Mucosa of rectum (tissue), 2 donors: ENCODE results near the gene USP40.

Experiments used
- H3K27ac ChIP-seq, 2 donors: one replicate each; pipeline ENCODE4 v1.7.0; 2013; ENCODE audit warnings: inconsistent platforms in 2 of 2, low read depth in 2 of 2, low read length in 2 of 2
- H3K27me3 ChIP-seq, 2 donors: one replicate each; pipeline ENCODE4 v1.7.0; 2013; ENCODE audit warnings: low read length in 2 of 2; ENCODE audit not compliant: control insufficient read depth in 2 of 2, insufficient read depth in 2 of 2
- H3K36me3 ChIP-seq, 2 donors: one replicate each; pipeline ENCODE4 v1.7.0; 2013; ENCODE audit warnings: low read length in 2 of 2; ENCODE audit not compliant: control insufficient read depth in 2 of 2, insufficient read depth in 2 of 2
- H3K4me1 ChIP-seq, 2 donors: one replicate each; pipeline ENCODE4 v1.7.0; 2013; ENCODE audit warnings: low read length in 2 of 2, mild to moderate bottlenecking in 1 of 2; ENCODE audit not compliant: control insufficient read depth in 2 of 2, insufficient read depth in 2 of 2
- H3K4me3 ChIP-seq, 2 donors: one replicate each; pipeline ENCODE4 v1.7.0; 2013; ENCODE audit warnings: low read length in 2 of 2
- H3K9ac ChIP-seq, 2 donors: one replicate each; pipeline ENCODE4 v1.7.0; 2013; ENCODE audit warnings: low read length in 2 of 2, low read depth in 1 of 2, mild to moderate bottlenecking in 1 of 2
- H3K9me3 ChIP-seq, 2 donors: one replicate each; pipeline ENCODE4 v1.7.0; 2013; ENCODE audit warnings: low read length in 2 of 2; ENCODE audit not compliant: control insufficient read depth in 2 of 2
- donor health status: healthy.
- donor health status: Normal muscosa, but diverticular disease.

USP40 gene

GRCh38 chr2:233477548-233478433, 88.8 kb downstream of the USP40 start:
- peaks cover 29 to 31% of the 10 kb centered on the region in 2 donors for H3K36me3 ChIP-seq
- no peaks in the 10 kb centered on the region for H3K27me3 ChIP-seq
- no peaks in the 10 kb centered on the region for H3K4me1 ChIP-seq
- H3K9me3 ChIP-seq, result no peaks in the 10 kb centered on the region
- H3K4me3 ChIP-seq, result no peak overlapping the region
- no peak overlapping the region for H3K9ac ChIP-seq
- H3K27ac ChIP-seq, result no peak overlapping the region

DNA sequence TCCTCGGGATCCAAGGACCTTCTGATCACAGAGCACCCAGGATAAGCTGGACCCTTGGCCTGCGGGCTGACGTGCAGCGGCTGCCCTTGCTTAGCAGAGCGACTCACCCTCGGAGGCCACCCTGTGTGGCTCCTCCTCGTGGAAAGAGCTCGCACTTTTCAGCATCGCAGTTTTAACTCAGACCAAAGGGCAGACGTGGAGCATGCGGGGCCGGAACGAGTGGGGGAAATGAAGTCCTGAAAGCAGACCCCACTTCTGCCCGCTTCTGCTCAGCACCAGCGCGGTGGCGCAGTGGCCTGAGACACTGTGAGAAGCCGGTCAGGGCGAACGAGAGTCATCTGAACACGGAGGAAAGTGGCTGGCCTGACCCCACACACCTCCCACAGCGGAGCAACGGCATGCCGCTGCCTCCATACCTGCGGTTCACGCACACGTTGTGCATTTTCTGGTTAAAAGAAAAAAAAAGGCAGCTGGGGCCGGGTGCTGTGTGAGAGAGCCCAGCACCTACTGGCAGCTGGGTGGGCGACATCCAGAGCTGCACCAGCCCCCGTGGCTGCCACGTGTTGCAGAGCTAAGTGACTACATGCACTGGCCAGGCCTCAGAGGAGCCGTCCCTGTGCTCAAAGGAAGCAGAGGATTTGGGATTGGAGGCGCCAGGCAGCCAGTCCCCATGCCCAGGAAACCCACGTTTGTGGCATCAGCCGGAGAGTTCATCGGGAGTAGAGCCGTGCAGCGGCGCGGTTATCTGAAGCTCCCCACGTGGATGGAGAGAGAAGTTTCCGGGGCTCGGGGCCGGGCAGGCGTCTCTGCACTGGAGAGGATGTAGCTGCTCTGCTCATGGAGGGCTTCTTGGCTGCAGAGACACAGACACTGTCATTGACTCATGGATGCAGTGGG, 89.7 kb downstream of the USP40 start:
- no peak overlapping the region for H3K27ac ChIP-seq
- H3K27me3 ChIP-seq, result no peaks in the 10 kb centered on the region
- H3K9me3 ChIP-seq, result no peaks in the 10 kb centered on the region
- H3K4me3 ChIP-seq, result no peak overlapping the region
- no peak overlapping the region for H3K9ac ChIP-seq
- no peaks in the 10 kb centered on the region for H3K4me1 ChIP-seq
- peaks cover 24 to 33% of the 10 kb centered on the region in 2 donors for H3K36me3 ChIP-seq

DNA sequence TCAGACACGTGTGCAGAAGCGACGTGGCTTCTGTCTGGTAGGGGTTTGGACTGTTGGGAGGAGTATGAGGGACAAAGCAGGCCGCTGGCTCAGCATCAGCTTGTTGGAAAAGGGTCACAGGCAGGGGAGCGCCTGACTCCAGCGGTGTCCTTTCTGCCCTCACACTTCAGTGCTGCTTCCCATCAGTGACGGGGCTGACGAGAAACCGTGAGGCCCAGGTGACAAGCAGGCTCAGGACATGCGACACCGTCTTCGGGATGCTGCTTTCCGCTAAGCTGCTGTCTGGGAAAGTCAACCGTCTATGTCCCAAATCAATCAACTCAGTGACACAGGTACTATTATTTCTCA, 90.5 kb downstream of the USP40 start:
- H3K27ac ChIP-seq, result no peak overlapping the region
- no peak overlapping the region for H3K4me3 ChIP-seq
- H3K27me3 ChIP-seq, result no peaks in the 10 kb centered on the region
- H3K9ac ChIP-seq, result no peak overlapping the region
- H3K36me3 ChIP-seq, result peaks cover 20 to 34% of the 10 kb centered on the region in 2 donors
- H3K4me1 ChIP-seq, result no peaks in the 10 kb centered on the region
- no peaks in the 10 kb centered on the region for H3K9me3 ChIP-seq

- Histone ChIP-seq H3K9ac (no peak overlapping the region), H3K27me3 (no peaks in the 10 kb centered on the region), H3K4me1 (no peaks in the 10 kb centered on the region), H3K36me3 (peaks cover 30 to 48% of the 10 kb centered on the region in 2 donors), H3K4me3 (no peak overlapping the region), H3K9me3 (no peaks in the 10 kb centered on the region), H3K27ac (peak overlapping the region; percentile 56)
Measured at GRCh38 chr2:233474308-233475160, 92.0 kb downstream of the USP40 start.

DNA sequence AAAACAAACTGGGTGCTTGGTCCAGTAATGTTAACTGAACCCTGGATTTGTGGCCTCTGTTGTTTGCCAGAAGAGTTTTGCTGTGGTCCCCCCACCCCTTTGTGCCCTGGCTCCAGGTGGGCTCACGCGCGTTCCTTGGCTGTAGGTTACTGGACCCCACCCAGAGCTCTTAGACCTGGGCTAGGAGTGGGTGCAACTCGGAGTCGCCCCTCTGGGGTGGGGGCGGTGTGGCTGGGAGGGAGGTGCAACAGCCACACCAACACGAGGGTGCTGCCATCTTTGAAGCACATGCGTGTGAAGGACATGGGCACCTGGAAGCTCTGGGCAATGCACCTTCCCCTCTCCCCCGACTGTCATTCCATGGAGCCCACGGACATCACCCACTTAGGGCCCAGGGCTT, 92.7 kb downstream of the USP40 start:
- Histone ChIP-seq H3K4me3 (no peak overlapping the region), H3K27ac (peak overlapping the region in 1 of 2 donors; percentile 56), H3K27me3 (no peaks in the 10 kb centered on the region), H3K9ac (no peak overlapping the region), H3K9me3 (no peaks in the 10 kb centered on the region), H3K4me1 (no peaks in the 10 kb centered on the region), H3K36me3 (peaks cover 37 to 52% of the 10 kb centered on the region in 2 donors)

DNA sequence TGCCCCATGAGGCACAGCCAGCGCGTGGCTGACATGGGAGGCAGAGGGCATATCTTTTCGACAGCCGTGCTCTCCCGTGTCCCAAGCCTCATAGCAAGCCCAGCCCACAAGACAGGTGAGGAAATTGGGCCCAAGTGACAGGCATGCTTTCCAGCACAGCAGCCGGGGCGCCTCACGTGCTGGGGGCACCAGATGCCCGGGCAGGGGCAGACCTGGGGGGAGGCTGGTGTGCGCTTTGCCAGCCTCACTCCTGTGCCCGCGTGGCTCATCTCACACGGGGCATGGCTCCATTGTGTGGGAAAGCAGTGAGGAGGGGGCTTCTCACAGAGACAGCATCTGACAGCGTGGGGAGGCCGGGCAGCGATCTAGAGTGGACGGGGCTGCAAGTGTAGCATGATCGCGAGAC, 93.2 kb downstream of the USP40 start:
- Histone ChIP-seq H3K4me1 (no peaks in the 10 kb centered on the region), H3K27ac (no peak overlapping the region), H3K27me3 (no peaks in the 10 kb centered on the region), H3K9me3 (no peaks in the 10 kb centered on the region), H3K9ac (no peak overlapping the region), H3K4me3 (no peak overlapping the region), H3K36me3 (peaks cover 42 to 52% of the 10 kb centered on the region in 2 donors)

- no peak overlapping the region for H3K27ac ChIP-seq
- peaks cover 49 to 60% of the 10 kb centered on the region in 2 donors for H3K36me3 ChIP-seq
- H3K9me3 ChIP-seq, result no peaks in the 10 kb centered on the region
- no peak overlapping the region for H3K4me3 ChIP-seq
- H3K4me1 ChIP-seq, result no peaks in the 10 kb centered on the region
- no peak overlapping the region for H3K9ac ChIP-seq
- no peaks in the 10 kb centered on the region for H3K27me3 ChIP-seq
Measured at GRCh38 chr2:233471291-233472035, 95.1 kb downstream of the USP40 start.

GRCh38 chr2:233470839-233471238, 95.7 kb downstream of the USP40 start:
- no peaks in the 10 kb centered on the region for H3K9me3 ChIP-seq
- H3K4me1 ChIP-seq, result no peaks in the 10 kb centered on the region
- H3K4me3 ChIP-seq, result no peak overlapping the region
- no peak overlapping the region for H3K9ac ChIP-seq
- peaks cover 45 to 62% of the 10 kb centered on the region in 2 donors for H3K36me3 ChIP-seq
- H3K27ac ChIP-seq, result peak overlapping the region in 1 of 2 donors; percentile 49
- H3K27me3 ChIP-seq, result no peaks in the 10 kb centered on the region

GRCh38 chr2:233470011-233470687, 96.4 kb downstream of the USP40 start:
- Histone ChIP-seq H3K4me1 (no peaks in the 10 kb centered on the region), H3K27ac (peak overlapping the region; percentile 30 to 49), H3K9ac (no peak overlapping the region), H3K36me3 (peaks cover 45 to 62% of the 10 kb centered on the region in 2 donors), H3K9me3 (no peaks in the 10 kb centered on the region), H3K4me3 (no peak overlapping the region), H3K27me3 (no peaks in the 10 kb centered on the region)
